ENCODE results near the gene VSIG10.
A peak's percentile ranks its signal among the peaks of the same experiment; 100 is the strongest.
"Not testable (repeated sequence)": the region's sequence is repeated elsewhere in the genome, so short reads cannot be mapped to it uniquely, and the experiment has no call there.

VSIG10 gene
- 1.5 to 4.1 reads per million in 2 experiments for total RNA-seq

DNA sequence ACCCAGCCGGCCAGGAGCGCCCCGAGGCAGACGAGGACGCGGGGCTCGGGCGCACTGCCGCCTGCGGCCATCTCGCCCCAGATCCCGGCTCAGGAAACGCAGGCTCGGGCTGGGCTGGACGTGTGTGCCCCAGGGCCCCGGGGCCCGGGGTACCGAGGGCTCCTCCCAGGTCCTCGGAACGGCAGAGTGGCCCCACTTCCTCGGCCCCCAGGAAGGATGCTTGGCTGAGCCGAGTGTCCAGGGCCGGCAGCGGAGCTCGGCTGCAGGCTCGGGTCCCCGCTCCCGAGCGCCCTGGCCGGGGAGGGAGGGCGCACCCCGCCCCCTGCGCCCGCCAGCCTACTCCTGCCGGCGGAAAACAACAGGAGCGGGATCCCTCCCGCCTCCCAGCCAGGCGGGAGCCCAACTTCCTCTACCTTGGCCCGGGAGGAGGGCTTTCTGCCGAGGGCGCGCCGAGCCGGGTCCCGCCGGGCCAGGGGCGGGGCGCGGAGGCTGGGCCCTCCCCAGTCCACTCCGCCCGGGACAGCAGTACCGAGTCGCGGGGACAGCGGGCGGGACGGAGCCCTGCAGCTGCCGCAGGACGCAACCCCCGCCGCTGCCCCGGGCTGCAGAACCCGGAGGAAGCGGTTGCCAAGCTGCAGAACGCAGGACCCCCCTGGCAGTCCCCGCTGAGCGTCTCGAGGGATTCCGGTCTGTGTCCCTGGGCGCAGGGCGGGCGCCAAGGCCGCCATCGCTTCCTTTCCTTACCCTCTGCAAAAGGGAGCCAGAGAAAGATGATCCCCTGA, at the start of gene VSIG10:
Gene VSIG10, minus strand, starts transcription at position 411 of the 782 bp plus-strand sequence. Its CDS starts 340 bp downstream, at position 71.
- DNase-seq (ENCODE audit: low read depth): no peak

- DNase-seq (ENCODE audit: low read depth): no peak
Measured at GRCh38 chr12:118151755-118152154, 47.9 kb upstream of the VSIG10 start.

- DNase-seq (ENCODE audit: low read depth): no peak
Measured at GRCh38 chr12:118150625-118151024, 46.8 kb upstream of the VSIG10 start.

GRCh38 chr12:118148287-118148686, 44.5 kb upstream of the VSIG10 start:
- no peak for DNase-seq (ENCODE audit: low read depth)

GRCh38 chr12:118145798-118146156, 42.0 kb upstream of the VSIG10 start:
- no peak for DNase-seq (ENCODE audit: low read depth)

GRCh38 chr12:118145113-118145797, 41.4 kb upstream of the VSIG10 start:
- DNase-seq (ENCODE audit: low read depth): no peak

- no peak for DNase-seq (ENCODE audit: low read depth)
Measured at GRCh38 chr12:118144499-118144898, 40.7 kb upstream of the VSIG10 start.

- no peak for DNase-seq (ENCODE audit: low read depth)
Measured at GRCh38 chr12:118140825-118141224, 37.0 kb upstream of the VSIG10 start.

DNA sequence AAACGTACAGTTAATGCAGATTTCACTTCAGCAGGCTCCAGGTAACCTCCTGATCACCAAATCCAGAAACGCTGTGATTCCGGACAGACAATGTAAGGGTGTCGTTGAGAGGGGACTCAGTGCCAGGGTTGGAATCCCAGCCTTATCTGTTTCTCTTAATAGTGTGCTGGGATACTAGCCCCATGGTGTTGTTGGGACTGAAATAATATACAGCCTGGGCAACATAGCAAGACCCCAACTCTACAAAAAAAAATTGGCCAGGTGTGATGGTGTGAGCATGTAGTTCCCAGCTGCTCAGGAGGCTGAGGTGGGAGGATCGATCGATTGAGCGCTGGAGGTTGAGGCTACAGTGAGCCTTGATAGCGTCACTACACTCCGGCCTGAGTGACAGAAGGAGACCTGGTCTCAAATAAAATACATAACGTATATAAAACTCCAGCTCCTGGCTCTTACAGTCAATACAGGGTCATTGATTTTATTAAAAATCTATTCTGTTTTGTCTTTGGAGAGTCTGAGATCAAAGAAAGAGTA, 33.4 kb upstream of the VSIG10 start:
- DNase-seq (ENCODE audit: low read depth): no peak

DNA sequence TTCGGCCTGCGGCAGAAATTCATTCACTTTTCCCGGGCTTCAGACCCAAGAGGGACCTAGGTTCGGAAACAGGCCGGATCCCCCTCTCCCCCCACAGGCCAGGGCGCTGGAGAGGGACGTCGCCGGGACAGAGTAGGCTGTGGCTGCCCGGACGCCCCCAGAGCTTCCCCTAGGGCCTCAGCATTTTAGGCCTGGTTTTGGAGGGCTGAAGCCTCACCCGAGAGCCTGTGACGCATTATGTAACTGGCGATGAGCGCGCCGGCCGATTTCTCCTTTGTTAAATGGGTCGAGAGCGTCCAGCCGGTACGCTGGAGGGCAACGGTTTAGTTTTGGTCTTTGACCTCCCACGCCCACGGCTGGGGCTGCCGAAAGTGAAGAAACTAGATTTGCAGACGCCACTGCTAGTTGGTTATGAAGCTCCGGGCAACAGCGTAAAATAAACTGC, 32.8 kb upstream of the VSIG10 start:
- DNase-seq (ENCODE audit: low read depth): no peak

DNA sequence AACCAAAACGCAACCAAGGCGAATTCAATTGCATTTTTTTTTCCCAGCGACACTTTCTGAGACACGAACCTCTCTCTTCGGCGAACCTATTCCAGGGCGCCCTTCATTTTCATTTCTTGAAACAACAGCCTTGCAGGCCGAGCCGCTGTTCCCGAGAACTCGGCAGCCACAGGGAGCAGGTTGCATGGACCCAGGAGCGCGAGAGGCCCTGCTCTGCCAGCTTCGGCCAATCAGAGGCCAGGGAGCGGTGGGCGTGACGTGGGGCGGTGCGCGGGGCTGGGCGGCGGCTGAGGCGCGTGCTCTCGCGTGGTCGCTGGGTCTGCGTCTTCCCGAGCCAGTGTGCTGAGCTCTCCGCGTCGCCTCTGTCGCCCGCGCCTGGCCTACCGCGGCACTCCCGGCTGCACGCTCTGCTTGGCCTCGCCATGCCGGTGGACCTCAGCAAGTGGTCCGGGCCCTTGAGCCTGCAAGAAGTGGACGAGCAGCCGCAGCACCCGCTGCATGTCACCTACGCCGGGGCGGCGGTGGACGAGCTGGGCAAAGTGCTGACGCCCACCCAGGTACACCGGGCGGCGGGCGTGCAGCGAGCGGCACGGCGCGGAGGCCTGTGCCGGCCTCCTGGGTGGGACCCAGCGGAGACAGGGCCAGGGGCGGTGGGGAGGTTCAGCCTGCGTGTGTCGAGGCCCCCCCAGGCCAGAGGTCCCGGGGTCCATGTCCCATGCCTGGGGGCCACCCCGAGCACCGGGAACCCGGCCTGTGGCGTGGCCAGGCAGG, 32.2 kb upstream of the VSIG10 start, which contains the start of gene PEBP1:
Gene PEBP1, plus strand, starts transcription at position 337 of the 771 bp plus-strand sequence. Its CDS starts 86 bp downstream, at position 423.
- DNase-seq (ENCODE audit: low read depth): peak; percentile 88

DNA sequence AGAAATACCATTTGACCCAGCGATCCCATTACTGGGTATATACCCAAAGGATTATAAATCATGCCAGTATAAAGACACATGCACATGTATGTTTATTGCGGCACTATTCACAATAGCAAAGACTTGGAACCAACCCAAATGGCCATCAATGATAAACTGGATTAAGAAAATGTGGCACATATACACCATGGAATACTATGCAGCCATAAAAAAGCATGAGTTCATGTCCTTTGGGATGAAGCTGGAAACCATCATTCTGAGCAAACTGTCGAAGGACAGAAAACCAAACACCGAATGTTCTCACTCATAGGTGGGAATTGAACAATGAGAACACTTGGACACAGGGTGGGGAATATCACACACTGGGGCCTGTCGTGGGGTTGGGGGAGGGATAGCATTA, 25.6 kb upstream of the VSIG10 start:
- DNase-seq (ENCODE audit: low read depth): not testable (repeated sequence)

GRCh38 chr12:118127867-118128266, 24.1 kb upstream of the VSIG10 start:
- DNase-seq (ENCODE audit: low read depth): no peak

GRCh38 chr12:118126119-118126757, 22.4 kb upstream of the VSIG10 start:
- DNase-seq (ENCODE audit: low read depth): no peak

- no peak for DNase-seq (ENCODE audit: low read depth)
Measured at GRCh38 chr12:118125743-118126118, 21.9 kb upstream of the VSIG10 start.

GRCh38 chr12:118124333-118124874, 20.6 kb upstream of the VSIG10 start:
- DNase-seq (ENCODE audit: low read depth): no peak

GRCh38 chr12:118122264-118122663, 18.5 kb upstream of the VSIG10 start:
- DNase-seq (ENCODE audit: low read depth): no peak

DNA sequence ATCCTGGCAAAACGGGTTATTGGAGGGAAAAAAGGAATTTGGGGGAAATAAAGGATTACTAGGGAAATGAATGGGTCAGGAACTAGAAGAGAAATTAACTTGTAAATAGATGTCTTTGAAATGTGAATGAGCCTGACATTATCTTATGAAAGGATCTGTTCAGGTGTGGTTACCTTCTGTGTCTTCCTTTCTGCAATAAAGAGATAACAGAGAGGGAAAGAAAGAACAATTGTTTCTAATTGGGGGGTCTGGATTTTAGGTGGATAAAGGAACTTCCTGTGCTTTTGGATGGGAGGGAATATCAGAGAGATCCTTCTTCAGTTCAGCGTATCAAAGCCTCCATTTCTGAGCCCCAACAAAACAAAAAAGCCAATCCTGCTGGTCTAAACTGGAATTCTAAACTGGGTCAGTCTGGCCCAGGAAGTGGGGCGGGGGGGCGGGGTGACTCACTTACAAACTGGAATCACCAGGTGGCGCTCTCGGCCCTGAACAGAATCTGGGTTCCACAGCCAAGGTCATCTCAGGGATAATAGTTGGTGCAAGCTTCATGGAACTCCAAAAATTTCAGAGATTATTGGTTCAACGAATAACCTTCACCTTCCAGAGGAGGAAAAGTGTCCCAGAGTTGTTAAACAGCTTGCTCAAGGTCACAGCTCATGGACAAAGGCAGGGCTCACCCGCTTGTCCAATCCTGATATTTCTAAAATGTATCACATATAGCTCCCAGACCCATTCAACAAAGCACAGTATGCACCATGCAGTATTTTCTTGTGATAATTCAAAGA, 17.0 kb upstream of the VSIG10 start:
- peak; percentile 30 for DNase-seq (ENCODE audit: low read depth)

GRCh38 chr12:118119449-118119879, 15.7 kb upstream of the VSIG10 start:
- no peak for DNase-seq (ENCODE audit: low read depth)

GRCh38 chr12:118109088-118109487, 5.3 kb upstream of the VSIG10 start:
- DNase-seq (ENCODE audit: low read depth): no peak

GRCh38 chr12:118107694-118108093, 3.9 kb upstream of the VSIG10 start:
- no peak for DNase-seq (ENCODE audit: low read depth)
